Kidney epithelial cell (primary cell): ENCODE data around the gene ARPC1A. TPM values are rescaled to one million over a fixed set of nuclear protein-coding genes. Genes with fewer than 3 reads are reported as not detected.
"Not testable (repeated sequence)": the region's sequence is repeated elsewhere in the genome, so short reads cannot be mapped to it uniquely, and the experiment has no call there.

Experiments
- DNase-seq: peaks from one replicate; pipeline ENCODE4 v3.0.0-alpha.2; 2010; ENCODE audit warnings: low read depth
- H3K27me3 ChIP-seq: 2 replicates; pipeline ENCODE4 v1.6.0; 2011; ENCODE audit warnings: low read length; ENCODE audit not compliant: control insufficient read depth, insufficient read depth
- H3K36me3 ChIP-seq: 2 replicates; pipeline ENCODE4 v1.5.1; 2011; ENCODE audit warnings: low read length; ENCODE audit not compliant: control insufficient read depth, insufficient read depth
- H3K4me3 ChIP-seq: 2 replicates; pipeline ENCODE4 v1.5.1; 2011; ENCODE audit warnings: low read depth, mild to moderate bottlenecking, control low read depth, low read length
- CTCF ChIP-seq: IDR thresholded peaks from 2 replicates; pipeline ENCODE4 v1.5.1; 2011; ENCODE audit warnings: mild to moderate bottlenecking, moderate library complexity, low read length, control low read depth, inconsistent platforms; ENCODE audit not compliant: insufficient read depth, poor library complexity, severe bottlenecking
- total RNA-seq: library from RNA; depleted of rRNA; stranded (reverse); fragments of >200 nt; gene quantifications from 2 replicates; pipeline ENCODE4 v1.2.3, GENCODE V29; 2015

Gene ARPC1A
- total RNA-seq, 1 donor from 2014 or later: 216 TPM

GRCh38 chr7:99312316-99313203 lies 13.1 kb upstream of the ARPC1A start:
- Histone ChIP-seq H3K27me3 (no peaks in the 10 kb centered on the region), H3K4me3 (no peak overlapping the region), H3K36me3 (no peaks in the 10 kb centered on the region)
- peak; percentile 87 for TF ChIP-seq CTCF
- no peak for DNase-seq

GRCh38 chr7:99313204-99313573 lies 12.5 kb upstream of the ARPC1A start:
- Histone ChIP-seq H3K4me3 (no peak overlapping the region), H3K36me3 (no peaks in the 10 kb centered on the region), H3K27me3 (no peaks in the 10 kb centered on the region)
- TF ChIP-seq CTCF: no peak
- no peak for DNase-seq

- H3K36me3 ChIP-seq: no peaks in the 10 kb centered on the region
- no peak for TF ChIP-seq CTCF
- no peak for DNase-seq
Observed at GRCh38 chr7:99314504-99314903, 11.2 kb upstream of the ARPC1A start.

GRCh38 chr7:99320371-99320770 lies 5.3 kb upstream of the ARPC1A start:
- DNase-seq: no peak
- no peak for TF ChIP-seq CTCF
- no peaks in the 10 kb centered on the region for H3K27me3 ChIP-seq
- H3K4me3 ChIP-seq: no peak overlapping the region
- H3K36me3 ChIP-seq: peaks cover 2% of the 10 kb centered on the region

More at GRCh38 chr7:99314504-99314903, 11.2 kb upstream of the ARPC1A start:
- Histone ChIP-seq H3K4me3 (no peak overlapping the region), H3K27me3 (no peaks in the 10 kb centered on the region)

GRCh38 chr7:99322659-99323058 lies 3.0 kb upstream of the ARPC1A start:
- not testable (repeated sequence) for H3K36me3 ChIP-seq, H3K27me3 ChIP-seq, DNase-seq, H3K4me3 ChIP-seq

- H3K4me3 ChIP-seq: peak overlapping the region; percentile 86
- TF ChIP-seq CTCF: no peak
- H3K27me3 ChIP-seq: no peaks in the 10 kb centered on the region
- no peak for DNase-seq
- peaks cover 2% of the 10 kb centered on the region for H3K36me3 ChIP-seq
Observed at GRCh38 chr7:99324559-99324958, 1.1 kb upstream of the ARPC1A start.
